ENCODE data around the gene TXNDC12.

TXNDC12 gene

GRCh38 chr1:52002038-52002917, 52.7 kb downstream of the TXNDC12 start:
- in situ Hi-C loops (cut with MboI; ENCODE audit: low sequenced_read_pairs) = loop anchor here (10.0 kb wide), 1 partner anchor 97 kb away; no protein-coding TSS in a partner anchor

- in situ Hi-C loops (cut with MboI; ENCODE audit: low sequenced_read_pairs) = no loop called here
Measured at GRCh38 chr1:51998701-51999100, 56.3 kb downstream of the TXNDC12 start.

- in situ Hi-C loops (cut with MboI; ENCODE audit: low sequenced_read_pairs) = no loop called here
Measured at GRCh38 chr1:51997974-51998382, 57.0 kb downstream of the TXNDC12 start.

- in situ Hi-C loops (cut with MboI; ENCODE audit: low sequenced_read_pairs) = no loop called here
Measured at GRCh38 chr1:51990478-51990965, 64.5 kb downstream of the TXNDC12 start, which contains the start of gene RAB3B. RAB3B (minus strand) TSS chr1:51990700; CDS start chr1:51977117, 13,583 bp downstream.

GRCh38 chr1:51989582-51990477, 65.2 kb downstream of the TXNDC12 start:
- in situ Hi-C loops (cut with MboI; ENCODE audit: low sequenced_read_pairs) = no loop called here

GRCh38 chr1:51988254-51988653, 66.7 kb downstream of the TXNDC12 start:
- in situ Hi-C loops (cut with MboI; ENCODE audit: low sequenced_read_pairs) = no loop called here

- in situ Hi-C loops (cut with MboI; ENCODE audit: low sequenced_read_pairs) = no loop called here
Measured at GRCh38 chr1:51986718-51987117, 68.3 kb downstream of the TXNDC12 start.

- in situ Hi-C loops (cut with MboI; ENCODE audit: low sequenced_read_pairs) = no loop called here
Measured at GRCh38 chr1:51982161-51982560, 72.8 kb downstream of the TXNDC12 start.

GRCh38 chr1:51981555-51981954, 73.4 kb downstream of the TXNDC12 start:
- in situ Hi-C loops (cut with MboI; ENCODE audit: low sequenced_read_pairs) = no loop called here

- in situ Hi-C loops (cut with MboI; ENCODE audit: low sequenced_read_pairs) = no loop called here
Measured at GRCh38 chr1:51978099-51978498, 76.9 kb downstream of the TXNDC12 start.

GRCh38 chr1:51976846-51977602, 78.0 kb downstream of the TXNDC12 start:
- in situ Hi-C loops (cut with MboI; ENCODE audit: low sequenced_read_pairs) = no loop called here

GRCh38 chr1:51973587-51974474, 81.2 kb downstream of the TXNDC12 start:
- in situ Hi-C loops (cut with MboI; ENCODE audit: low sequenced_read_pairs) = no loop called here
